Neural cell (in vitro differentiated cells): Measurements from ENCODE around the gene OPRD1.

Source experiments
- CTCF ChIP-seq: fragments of 450-650 bp; IDR thresholded peaks from 2 replicates; pipeline ENCODE4 v1.5.1; 2014; ENCODE audit warnings: antibody characterized with exemption, mild to moderate bottlenecking, moderate library complexity; ENCODE audit not compliant: poor library complexity, severe bottlenecking
- EP300 ChIP-seq: fragments of 450-650 bp; conservative IDR thresholded peaks from 2 replicates; pipeline ENCODE4 v1.6.1; 2014; ENCODE audit warnings: antibody characterized with exemption, mild to moderate bottlenecking, moderate library complexity; ENCODE audit not compliant: poor library complexity, severe bottlenecking
- EZH2 ChIP-seq: fragments of 200-600, 300-800 bp; shearing (Covaris generic), sonication (generic); IDR thresholded peaks from 2 replicates; pipeline ENCODE4 v1.6.1; 2014; ENCODE audit warnings: antibody characterized with exemption, low read length, borderline replicate concordance, mild to moderate bottlenecking; ENCODE audit not compliant: insufficient read depth, poor library complexity, severe bottlenecking
- POLR2AphosphoS5 ChIP-seq: IDR thresholded peaks from 2 replicates; pipeline ENCODE4 v1.6.1; 2012
- REST ChIP-seq: IDR thresholded peaks from 2 replicates; pipeline ENCODE4 v1.6.1; 2012; ENCODE audit warnings: borderline replicate concordance
- SMC3 ChIP-seq: fragments of 450-650 bp; conservative IDR thresholded peaks from 2 replicates; pipeline ENCODE4 v1.6.1; 2014; ENCODE audit warnings: antibody characterized with exemption, mild to moderate bottlenecking, moderate library complexity; ENCODE audit not compliant: poor library complexity
- TAF1 ChIP-seq: IDR thresholded peaks from 2 replicates; pipeline ENCODE4 v1.6.1; 2012; ENCODE audit warnings: low read depth

- no peak for TF ChIP-seq CTCF
- TF ChIP-seq EZH2: no peak
- TF ChIP-seq POLR2AphosphoS5: no peak
- no peak for TF ChIP-seq TAF1
- no peak for TF ChIP-seq EP300
- no peak for TF ChIP-seq REST
- no peak for TF ChIP-seq SMC3
Observed at GRCh38 chr1:28815533-28816185, 3.7 kb downstream of the OPRD1 start.
